NCI-H82 treated with DMSO at 0.1 percent for 48 hours (cell line): ENCODE data around the gene L1CAM.

Experiments
- DNase-seq: peaks from one replicate; lab custom pipeline; 2025; ENCODE audit not compliant: unreplicated experiment; lab: John Stamatoyannopoulos, UW

The L1CAM gene

GRCh38 chrX:153878969-153879653 is 6.9 kb downstream of the L1CAM start:
- peak; percentile 73 for DNase-seq

GRCh38 chrX:153878345-153878744 is 7.6 kb downstream of the L1CAM start:
- DNase-seq, result no peak

GRCh38 chrX:153877571-153878261 is 8.3 kb downstream of the L1CAM start:
- no peak for DNase-seq

- DNase-seq, result no peak
Observed at GRCh38 chrX:153876112-153876491, 9.9 kb downstream of the L1CAM start.

- DNase-seq, result no peak
Observed at GRCh38 chrX:153875391-153876111, 10.4 kb downstream of the L1CAM start.

GRCh38 chrX:153874366-153875125 is 11.4 kb downstream of the L1CAM start:
- DNase-seq, result no peak

- DNase-seq, result no peak
Observed at GRCh38 chrX:153874085-153874365, 11.9 kb downstream of the L1CAM start.

- DNase-seq, result peak; percentile 79
Observed at GRCh38 chrX:153873282-153874084, 12.5 kb downstream of the L1CAM start.

GRCh38 chrX:153871946-153872878 is 13.8 kb downstream of the L1CAM start:
- DNase-seq, result no peak

- DNase-seq, result no peak
Observed at GRCh38 chrX:153871451-153871850, 14.5 kb downstream of the L1CAM start.

- DNase-seq, result no peak
Observed at GRCh38 chrX:153870791-153871360, 15.1 kb downstream of the L1CAM start.

- no peak for DNase-seq
Observed at GRCh38 chrX:153870288-153870690, 15.7 kb downstream of the L1CAM start.

GRCh38 chrX:153869473-153870287 is 16.3 kb downstream of the L1CAM start:
- no peak for DNase-seq

GRCh38 chrX:153868576-153869472 is 17.1 kb downstream of the L1CAM start:
- DNase-seq, result no peak

GRCh38 chrX:153867671-153868070 is 18.3 kb downstream of the L1CAM start:
- no peak for DNase-seq

- DNase-seq, result no peak
Observed at GRCh38 chrX:153867139-153867538, 18.8 kb downstream of the L1CAM start.

- no peak for DNase-seq
Observed at GRCh38 chrX:153866302-153867019, 19.5 kb downstream of the L1CAM start.
